Immature natural killer cell (primary cell): ENCODE data around the gene EPHB4. TPM values are rescaled to one million over a fixed set of nuclear protein-coding genes. Genes with fewer than 3 reads are reported as not detected.
A peak's percentile ranks its signal among the peaks of the same experiment; 100 is the strongest.

ENCODE experiments used
- DNase-seq, 3 donors: peaks; one replicate each; pipeline ENCODE4 v3.0.0; 2022; ENCODE audit warnings: mixed read lengths in 1 of 3
- H3K27ac Mint-ChIP-seq, 6 donors: one replicate each; pipeline ENCODE4 v1.8.0; 2020; ENCODE audit warnings: mixed read lengths in 6 of 6, mild to moderate bottlenecking in 5 of 6, inconsistent platforms in 4 of 6, moderate library complexity in 3 of 6
- H3K27me3 Mint-ChIP-seq, 3 donors: one replicate each; pipeline ENCODE4 v1.8.0; 2020 to 2021; ENCODE audit warnings: low read depth in 3 of 3, mild to moderate bottlenecking in 3 of 3, mixed read lengths in 3 of 3, moderate library complexity in 3 of 3, inconsistent platforms in 1 of 3
- H3K36me3 Mint-ChIP-seq, 3 donors: one replicate each; pipeline ENCODE4 v1.8.0; 2020; ENCODE audit warnings: mixed read lengths in 3 of 3, inconsistent platforms in 2 of 3, mild to moderate bottlenecking in 2 of 3
- H3K4me1 Mint-ChIP-seq, 2 donors: one replicate each; pipeline ENCODE4 v1.8.0; 2020; ENCODE audit warnings: inconsistent platforms in 2 of 2, mild to moderate bottlenecking in 2 of 2, mixed read lengths in 2 of 2, moderate library complexity in 1 of 2
- H3K4me3 Mint-ChIP-seq, 5 donors: one replicate each; pipeline ENCODE4 v1.8.0; 2020; ENCODE audit warnings: mild to moderate bottlenecking in 5 of 5, mixed read lengths in 5 of 5, inconsistent platforms in 3 of 5, moderate library complexity in 3 of 5
- H3K9me3 Mint-ChIP-seq, 6 donors: one replicate each; pipeline ENCODE4 v1.8.0; 2020; ENCODE audit warnings: mild to moderate bottlenecking in 6 of 6, mixed read lengths in 6 of 6, inconsistent platforms in 4 of 6, moderate library complexity in 3 of 6
- polyA plus RNA-seq, 3 donors: library from polyadenylated mRNA; unstranded; fragments of 300-500 nt; fragmentation: Illumina TruSeq; gene quantifications; one replicate each; pipeline ENCODE4 v1.2.3, GENCODE V29; 2021

Gene EPHB4
- polyA plus RNA-seq, 3 donors from 2014 or later: 0.37 TPM; not detected in 2

DNA sequence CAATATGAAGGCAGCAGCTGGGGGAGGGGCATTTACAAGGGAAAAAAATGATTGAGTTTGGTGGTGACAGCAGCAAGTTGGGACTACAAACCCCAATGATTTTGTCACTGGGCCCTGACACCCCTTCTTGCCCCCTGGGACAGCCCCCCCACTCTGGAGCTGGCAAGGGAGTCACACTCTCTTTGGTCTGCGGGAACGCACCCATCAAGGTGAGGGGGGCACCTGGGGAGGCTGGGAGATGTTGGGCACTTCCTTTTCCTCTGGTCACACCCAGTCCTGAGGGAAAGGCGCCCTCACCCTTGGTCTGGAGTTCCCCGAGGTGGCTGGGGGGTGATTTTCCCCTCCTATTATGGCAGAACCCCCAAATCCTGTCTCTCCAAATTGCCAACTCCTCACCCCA, 24.4 kb downstream of the EPHB4 start:
- no peaks in the 10 kb centered on the region for H3K36me3 Mint-ChIP-seq
- H3K27me3 Mint-ChIP-seq: peaks cover 0 to 3% (median 1%) of the 10 kb centered on the region in 3 donors
- DNase-seq: no peak
- H3K4me3 Mint-ChIP-seq: peak overlapping the region in 1 of 5 donors; percentile 15
- peaks cover 0 to 5% of the 10 kb centered on the region in 2 donors for H3K4me1 Mint-ChIP-seq
- H3K9me3 Mint-ChIP-seq: no peaks in the 10 kb centered on the region
- no peak overlapping the region for H3K27ac Mint-ChIP-seq

DNA sequence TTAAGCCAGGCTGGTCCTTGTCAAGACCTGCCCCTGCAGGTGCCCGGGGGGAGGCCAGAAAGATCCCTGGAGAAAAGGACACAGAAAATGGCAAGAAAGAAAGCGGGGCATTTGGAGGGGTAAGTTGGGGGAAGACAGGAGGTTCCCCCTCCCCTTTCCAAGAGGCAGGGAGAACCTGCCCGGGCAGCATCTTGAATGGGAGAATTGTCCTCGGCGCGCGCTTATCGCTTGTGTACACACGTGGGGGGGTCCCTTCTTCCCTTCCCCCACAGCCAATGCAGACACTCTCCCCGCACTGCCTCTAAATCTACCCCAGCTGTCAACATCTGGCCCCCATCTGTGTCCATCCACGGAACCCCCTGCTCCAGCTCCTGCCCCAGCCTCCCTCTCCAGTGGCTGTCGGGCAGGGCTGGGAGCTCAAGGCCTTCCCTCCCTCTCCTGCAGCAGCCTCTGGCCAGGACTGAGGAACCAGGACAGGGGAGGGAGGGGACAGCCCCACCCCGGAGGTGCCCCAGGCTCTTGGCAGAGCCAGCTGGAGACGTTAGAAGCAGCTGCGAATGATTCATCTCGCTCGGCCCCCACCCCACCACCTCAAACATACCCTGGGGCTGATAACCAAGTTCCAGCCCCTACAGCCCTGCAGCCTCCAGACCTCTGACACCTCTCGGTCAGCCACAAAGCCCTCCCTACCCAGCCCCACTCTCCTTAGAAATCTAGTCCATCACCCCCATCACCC, 25.3 kb downstream of the EPHB4 start:
- H3K9me3 Mint-ChIP-seq: no peaks in the 10 kb centered on the region
- DNase-seq: no peak
- H3K27ac Mint-ChIP-seq: no peak overlapping the region
- H3K27me3 Mint-ChIP-seq: peaks cover 0 to 3% (median 1%) of the 10 kb centered on the region in 3 donors
- H3K4me3 Mint-ChIP-seq: no peak overlapping the region
- H3K36me3 Mint-ChIP-seq: no peaks in the 10 kb centered on the region
- peaks cover 0 to 5% of the 10 kb centered on the region in 2 donors for H3K4me1 Mint-ChIP-seq

GRCh38 chr7:100799037-100799896, 28.1 kb downstream of the EPHB4 start:
- Mint-ChIP-seq H3K9me3 (no peaks in the 10 kb centered on the region), H3K4me3 (no peak overlapping the region), H3K27ac (no peak overlapping the region), H3K4me1 (peaks cover 0 to 5% of the 10 kb centered on the region in 2 donors), H3K27me3 (peaks cover 0 to 4% (median 1%) of the 10 kb centered on the region in 3 donors), H3K36me3 (no peaks in the 10 kb centered on the region)
- peak; percentile 9 to 18 (median 15) for DNase-seq

DNA sequence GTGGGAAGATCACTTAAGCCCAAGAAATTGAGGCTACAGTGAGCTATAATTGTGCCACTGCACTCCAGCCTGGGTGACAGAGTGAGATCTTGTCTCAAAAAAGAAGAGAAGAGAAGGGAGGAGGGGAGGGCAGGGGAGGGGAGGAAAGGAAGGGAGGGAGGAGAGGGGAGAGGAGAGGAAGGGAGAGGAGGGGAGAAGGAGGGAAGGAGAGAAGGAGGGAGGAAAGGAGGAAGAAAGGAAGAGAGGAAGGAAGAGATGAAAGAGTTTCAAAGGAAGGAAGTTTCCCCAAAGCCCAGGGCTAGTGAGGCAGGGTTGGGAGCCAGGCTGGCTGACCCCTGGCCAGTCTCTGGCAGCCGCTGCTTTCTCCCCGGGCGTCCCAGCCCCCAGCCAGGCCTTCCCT, 32.6 kb downstream of the EPHB4 start:
- no peak for DNase-seq
- Mint-ChIP-seq H3K36me3 (no peaks in the 10 kb centered on the region), H3K4me1 (no peaks in the 10 kb centered on the region), H3K27ac (no peak overlapping the region), H3K4me3 (no peak overlapping the region), H3K27me3 (peaks cover 0 to 4% (median 3%) of the 10 kb centered on the region in 3 donors), H3K9me3 (no peaks in the 10 kb centered on the region)

- Mint-ChIP-seq H3K27ac (no peak overlapping the region), H3K4me1 (no peaks in the 10 kb centered on the region), H3K9me3 (no peaks in the 10 kb centered on the region), H3K4me3 (no peak overlapping the region), H3K36me3 (no peaks in the 10 kb centered on the region), H3K27me3 (peaks cover 0 to 3% (median 3%) of the 10 kb centered on the region in 3 donors)
- no peak for DNase-seq
Measured at GRCh38 chr7:100793806-100794660, 33.3 kb downstream of the EPHB4 start.

GRCh38 chr7:100791881-100792666, 35.2 kb downstream of the EPHB4 start:
- H3K27ac Mint-ChIP-seq: no peak overlapping the region
- peaks cover 0 to 4% (median 4%) of the 10 kb centered on the region in 3 donors for H3K27me3 Mint-ChIP-seq
- DNase-seq: no peak
- no peaks in the 10 kb centered on the region for H3K9me3 Mint-ChIP-seq
- H3K36me3 Mint-ChIP-seq: no peaks in the 10 kb centered on the region
- no peaks in the 10 kb centered on the region for H3K4me1 Mint-ChIP-seq
- H3K4me3 Mint-ChIP-seq: no peak overlapping the region

GRCh38 chr7:100789055-100789454, 38.3 kb downstream of the EPHB4 start:
- H3K4me3 Mint-ChIP-seq: no peak overlapping the region
- peaks cover 0 to 3% of the 10 kb centered on the region in 2 donors for H3K4me1 Mint-ChIP-seq
- H3K36me3 Mint-ChIP-seq: no peaks in the 10 kb centered on the region
- H3K9me3 Mint-ChIP-seq: no peaks in the 10 kb centered on the region
- no peak overlapping the region for H3K27ac Mint-ChIP-seq
- DNase-seq: no peak
- peaks cover 4 to 10% (median 7%) of the 10 kb centered on the region in 3 donors for H3K27me3 Mint-ChIP-seq

DNA sequence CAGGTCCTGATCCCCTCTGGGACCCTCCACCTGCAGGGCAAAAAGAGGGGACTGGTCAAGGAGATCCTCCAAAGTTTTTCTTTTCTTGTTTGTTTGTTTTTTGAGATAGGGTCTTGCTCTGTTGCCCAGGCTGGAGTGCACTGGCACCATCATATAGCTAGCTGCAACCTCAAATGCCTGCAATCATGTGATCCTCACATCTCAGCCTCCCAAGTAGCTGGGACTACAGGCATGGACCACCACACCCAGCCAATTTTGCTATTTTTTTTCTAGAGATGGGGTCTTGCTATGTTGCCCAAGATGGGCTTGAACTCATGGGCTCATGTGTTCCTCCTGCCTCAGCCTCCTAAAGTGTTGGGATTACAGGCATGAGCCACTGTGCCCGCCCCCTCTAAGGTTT, 41.0 kb downstream of the EPHB4 start:
- peaks cover 4 to 11% (median 4%) of the 10 kb centered on the region in 3 donors for H3K27me3 Mint-ChIP-seq
- no peak overlapping the region for H3K4me3 Mint-ChIP-seq
- H3K4me1 Mint-ChIP-seq: peaks cover 0 to 3% of the 10 kb centered on the region in 2 donors
- no peaks in the 10 kb centered on the region for H3K9me3 Mint-ChIP-seq
- H3K27ac Mint-ChIP-seq: no peak overlapping the region
- H3K36me3 Mint-ChIP-seq: no peaks in the 10 kb centered on the region
- DNase-seq: no peak

- Mint-ChIP-seq H3K36me3 (no peaks in the 10 kb centered on the region), H3K9me3 (no peaks in the 10 kb centered on the region), H3K27me3 (peaks cover 4 to 11% (median 4%) of the 10 kb centered on the region in 3 donors), H3K27ac (no peak overlapping the region), H3K4me1 (peaks cover 0 to 3% of the 10 kb centered on the region in 2 donors), H3K4me3 (peak overlapping the region in 4 of 5 donors; percentile 26 to 65 (median 46))
- no peak for DNase-seq
Measured at GRCh38 chr7:100785878-100786277, 41.4 kb downstream of the EPHB4 start.

- H3K27me3 Mint-ChIP-seq: peaks cover 4 to 11% (median 4%) of the 10 kb centered on the region in 3 donors
- no peak overlapping the region for H3K4me3 Mint-ChIP-seq
- H3K27ac Mint-ChIP-seq: no peak overlapping the region
- peaks cover 0 to 3% of the 10 kb centered on the region in 2 donors for H3K4me1 Mint-ChIP-seq
- H3K9me3 Mint-ChIP-seq: no peaks in the 10 kb centered on the region
- no peak for DNase-seq
- H3K36me3 Mint-ChIP-seq: no peaks in the 10 kb centered on the region
Measured at GRCh38 chr7:100783804-100784203, 43.5 kb downstream of the EPHB4 start.

GRCh38 chr7:100781255-100781654, 46.1 kb downstream of the EPHB4 start:
- Mint-ChIP-seq H3K4me1 (peaks cover 0 to 3% of the 10 kb centered on the region in 2 donors), H3K9me3 (no peaks in the 10 kb centered on the region), H3K4me3 (no peak overlapping the region), H3K27ac (no peak overlapping the region), H3K27me3 (peaks cover under 1 to 9% (median 6%) of the 10 kb centered on the region in 3 donors), H3K36me3 (no peaks in the 10 kb centered on the region)
- DNase-seq: no peak

GRCh38 chr7:100779359-100779758, 48.0 kb downstream of the EPHB4 start:
- DNase-seq: no peak
- Mint-ChIP-seq H3K4me1 (no peaks in the 10 kb centered on the region), H3K4me3 (no peak overlapping the region), H3K27me3 (peaks cover 0 to 12% (median 3%) of the 10 kb centered on the region in 3 donors), H3K27ac (no peak overlapping the region), H3K9me3 (no peaks in the 10 kb centered on the region), H3K36me3 (no peaks in the 10 kb centered on the region)
